H1 (cell line): ENCODE measurements around the gene ANKFY1. TPM values are rescaled to one million over a fixed set of nuclear protein-coding genes. Genes with fewer than 3 reads are reported as not detected.

ENCODE experiments used
- CTCF ChIA-PET: fragments of 300-600 bp; sonication (Branson Sonifier 250); formaldehyde crosslinking; loops from one replicate; lab custom pipeline; 2021; ENCODE audit not compliant: partially characterized antibody; lab: Charles Lee
- POLR2A ChIA-PET: fragments of 300-600 bp; sonication (Branson Sonifier 250); formaldehyde crosslinking; loops from one replicate; lab custom pipeline; 2021; ENCODE audit warnings: inconsistent platforms; ENCODE audit not compliant: partially characterized antibody; lab: Charles Lee
- DNase-seq, 2 experiments: peaks; one replicate each; pipeline versions ENCODE4 v3.0.0 to v3.0.0-alpha.2; 2010 to 2022; ENCODE audit warnings: low spot score in 2 of 2, low read depth in 1 of 2, mixed read lengths in 1 of 2
- FAIRE-seq: peaks from 2 replicates; lab custom pipeline; 2011; peaks lifted over from hg19 to GRCh38; lab: Jason Lieb, UNC
- H2AFZ ChIP-seq: 2 replicates; pipeline ENCODE4 v1.8.1; 2012; ENCODE audit warnings: low read length, inconsistent platforms
- H2AK5ac ChIP-seq: 2 replicates; pipeline ENCODE4 v1.6.1; 2013; ENCODE audit warnings: low read depth, low read length
- H2BK120ac ChIP-seq: replicated peaks from 2 replicates; pipeline ENCODE3; 2013; ENCODE audit warnings: low read depth, low read length, inconsistent platforms
- H2BK12ac ChIP-seq: 2 replicates; pipeline ENCODE4 v1.6.1; 2013; ENCODE audit warnings: low read depth, low read length
- H2BK15ac ChIP-seq: 2 replicates; pipeline ENCODE4 v1.6.1; 2013; ENCODE audit warnings: low read length
- H2BK20ac ChIP-seq: 2 replicates; pipeline ENCODE4 v1.6.1; 2013; ENCODE audit warnings: low read length
- H2BK5ac ChIP-seq: 2 replicates; pipeline ENCODE4 v1.6.1; 2013; ENCODE audit warnings: low read depth, low read length
- H3K14ac ChIP-seq: 2 replicates; pipeline ENCODE4 v1.6.1; 2013; ENCODE audit warnings: inconsistent platforms; ENCODE audit not compliant: insufficient read length
- H3K18ac ChIP-seq: 2 replicates; pipeline ENCODE4 v1.6.1; 2013; ENCODE audit warnings: low read length; ENCODE audit errors: extremely low read depth
- H3K23ac ChIP-seq: 2 replicates; pipeline ENCODE4 v1.6.1; 2013; ENCODE audit warnings: inconsistent platforms; ENCODE audit not compliant: insufficient read length
- H3K23me2 ChIP-seq: 2 replicates; pipeline ENCODE4 v1.6.1; 2013; ENCODE audit warnings: low read depth, low read length
- H3K27ac ChIP-seq: 2 replicates; pipeline ENCODE4 v1.6.1; 2011; ENCODE audit warnings: low read depth, low read length, inconsistent platforms
- H3K27me3 ChIP-seq, 4 experiments: replicated peaks in 1 of 4; 1 replicate in 1 of 4; 2 replicates in 3 of 4; pipeline versions ENCODE4 v1.6.1 to v1.8.1; 2011 to 2013; ENCODE audit warnings: low read length in 3 of 4, mild to moderate bottlenecking in 3 of 4, inconsistent platforms in 2 of 4, mixed read lengths in 2 of 4, moderate library complexity in 1 of 4; ENCODE audit not compliant: control insufficient read depth in 3 of 4, insufficient read depth in 3 of 4; ENCODE audit errors: extremely low read depth in 1 of 4
- H3K36me3 ChIP-seq, 4 experiments: 2 replicates each; pipeline versions ENCODE4 v1.6.1 to v1.8.1; 2011 to 2013; ENCODE audit warnings: mild to moderate bottlenecking in 4 of 4, low read length in 3 of 4, moderate library complexity in 2 of 4, control low read depth in 1 of 4, inconsistent platforms in 1 of 4; ENCODE audit not compliant: insufficient read depth in 4 of 4, control insufficient read depth in 2 of 4
- H3K4ac ChIP-seq: replicated peaks from 2 replicates; pipeline ENCODE3; 2013; ENCODE audit warnings: low read length, low read depth, mixed read lengths, inconsistent platforms; ENCODE audit not compliant: insufficient read length
- H3K4me1 ChIP-seq, 4 experiments: replicated peaks in 1 of 4; 1 replicate in 1 of 4; 2 replicates in 3 of 4; pipeline versions ENCODE4 v1.6.1 to v1.8.1; 2011 to 2013; ENCODE audit warnings: low read length in 3 of 4, inconsistent platforms in 2 of 4, mixed read lengths in 1 of 4; ENCODE audit not compliant: insufficient read depth in 4 of 4, control insufficient read depth in 3 of 4
- H3K4me2 ChIP-seq, 2 experiments: 2 replicates each; pipeline versions ENCODE4 v1.6.1 to v1.8.1; 2011 to 2013; ENCODE audit warnings: low read depth in 2 of 2, low read length in 2 of 2, control low read depth in 1 of 2, inconsistent platforms in 1 of 2, mild to moderate bottlenecking in 1 of 2; ENCODE audit not compliant: insufficient read depth in 1 of 2
- H3K4me3 ChIP-seq, 4 experiments: fragments of 200-600, 300-600 bp in 1 of 4; sonication (generic), shearing (Covaris generic), sonication (Bioruptor Twin) in 1 of 4; 2 replicates each; pipeline versions ENCODE4 v1.5.1 to v1.8.1; 2011 to 2016; ENCODE audit warnings: low read length in 4 of 4, low read depth in 3 of 4, control low read depth in 2 of 4, inconsistent platforms in 2 of 4, mild to moderate bottlenecking in 2 of 4, mixed read lengths in 1 of 4, moderate library complexity in 1 of 4; ENCODE audit not compliant: insufficient read depth in 2 of 4; ENCODE audit errors: extremely low read depth in 1 of 4
- H3K56ac ChIP-seq: replicated peaks from 2 replicates; pipeline ENCODE3; 2013; ENCODE audit warnings: low read depth, mild to moderate bottlenecking, mixed read lengths, low read length, inconsistent platforms; ENCODE audit not compliant: insufficient read length
- H3K79me1 ChIP-seq: 2 replicates; pipeline ENCODE4 v1.6.1; 2013; ENCODE audit warnings: low read depth, low read length, control low read depth
- H3K79me2 ChIP-seq, 2 experiments: 2 replicates each; pipeline versions ENCODE4 v1.6.1 to v1.8.1; 2012 to 2013; ENCODE audit warnings: low read length in 2 of 2, mild to moderate bottlenecking in 2 of 2, inconsistent platforms in 1 of 2; ENCODE audit not compliant: insufficient read depth in 2 of 2, control insufficient read depth in 1 of 2
- H3K9ac ChIP-seq, 4 experiments: replicated peaks in 1 of 4; 1 replicate in 1 of 4; 2 replicates in 3 of 4; pipeline versions ENCODE4 v1.6.1 to v1.8.1; 2011 to 2013; ENCODE audit warnings: low read depth in 3 of 4, low read length in 3 of 4, control low read depth in 2 of 4, mild to moderate bottlenecking in 2 of 4, moderate library complexity in 2 of 4, inconsistent platforms in 1 of 4; ENCODE audit errors: extremely low read depth in 1 of 4
- H3K9me3 ChIP-seq, 2 experiments: 2 replicates each; pipeline versions ENCODE4 v1.6.1 to v1.8.1; 2012 to 2013; ENCODE audit warnings: mild to moderate bottlenecking in 2 of 2, moderate library complexity in 2 of 2, control low read depth in 1 of 2, inconsistent platforms in 1 of 2, low read depth in 1 of 2, low read length in 1 of 2, mixed read lengths in 1 of 2; ENCODE audit not compliant: insufficient read depth in 2 of 2
- H4K20me1 ChIP-seq, 2 experiments: replicated peaks in 1 of 2; 2 replicates each; pipeline versions ENCODE3 to v1.8.1; 2011 to 2013; ENCODE audit warnings: inconsistent platforms in 2 of 2, low read length in 2 of 2, mild to moderate bottlenecking in 1 of 2; ENCODE audit not compliant: insufficient read depth in 2 of 2, control insufficient read depth in 1 of 2
- H4K5ac ChIP-seq: 2 replicates; pipeline ENCODE4 v1.6.1; 2013; ENCODE audit warnings: low read length, low read depth, mixed read lengths, inconsistent platforms; ENCODE audit not compliant: insufficient read length
- H4K8ac ChIP-seq: 2 replicates; pipeline ENCODE4 v1.8.0; 2013; ENCODE audit warnings: mild to moderate bottlenecking, moderate library complexity, low read length, inconsistent platforms; ENCODE audit not compliant: insufficient read depth; ENCODE audit errors: extremely low read depth
- H4K91ac ChIP-seq: replicated peaks from 2 replicates; pipeline ENCODE3; 2013; ENCODE audit warnings: low read length, mixed read lengths, inconsistent platforms; ENCODE audit not compliant: insufficient read length
- BACH1 ChIP-seq: IDR thresholded peaks from 2 replicates; pipeline ENCODE4 v1.6.1; 2012; ENCODE audit warnings: low read length, improper control_type of control experiment
- CBX5 ChIP-seq: fragments of 300-800, 300-1000 bp; sonication (generic); IDR thresholded peaks from 2 replicates; pipeline ENCODE4 v1.7.1; 2016; ENCODE audit warnings: antibody characterized with exemption, low read length, low read depth
- CTBP2 ChIP-seq: IDR thresholded peaks from 2 replicates; pipeline ENCODE4 v1.7.0; 2011; ENCODE audit warnings: borderline replicate concordance, mild to moderate bottlenecking, moderate library complexity, mixed read lengths, low read length; ENCODE audit not compliant: insufficient read depth, insufficient read length
- EZH2 ChIP-seq: fragments of 200-600 bp; sonication (generic); IDR thresholded peaks from 2 replicates; pipeline ENCODE4 v1.7.1; 2012; ENCODE audit warnings: low read depth, mild to moderate bottlenecking, moderate library complexity, low read length, inconsistent platforms; ENCODE audit not compliant: severe bottlenecking
- FOSL1 ChIP-seq: IDR thresholded peaks from 2 replicates; pipeline ENCODE4 v1.6.1; 2011; ENCODE audit warnings: mild to moderate bottlenecking, low read depth, low read length, moderate library complexity; ENCODE audit not compliant: insufficient read depth
- NANOG ChIP-seq: IDR thresholded peaks from 2 replicates; pipeline ENCODE4 v1.6.1; 2011; ENCODE audit warnings: low read length, low read depth, mild to moderate bottlenecking, inconsistent platforms; ENCODE audit not compliant: insufficient read depth, poor library complexity, severe bottlenecking
- TAF1 ChIP-seq: IDR thresholded peaks from 2 replicates; pipeline ENCODE4 v1.6.1; 2011; ENCODE audit warnings: mild to moderate bottlenecking, low read depth, low read length
- WGBS, 2 experiments: shearing (Covaris generic) in 1 of 2; methylation state at CpG; one replicate each; pipeline versions ENCODE4 v1.1.6 to v1.1.7; 2013 to 2015; ENCODE audit warnings: low lambda C conversion rate in 2 of 2, mixed read lengths in 2 of 2, inconsistent platforms in 1 of 2, low coverage in 1 of 2, missing lambda C conversion rate in 1 of 2; ENCODE audit not compliant: insufficient replicate concordance in 2 of 2, insufficient coverage in 1 of 2, insufficient read length in 1 of 2; ENCODE audit errors: extremely low coverage in 1 of 2, missing lambda C conversion rate in 1 of 2; 5-methylcytosine and 5-hydroxymethylcytosine counted together
- polyA plus RNA-seq, 7 experiments: library from polyadenylated mRNA; depleted of rRNA in 3 of 7; stranded (reverse) in 5 of 7; unstranded in 2 of 7; fragments of >200 nt in 5 of 7; fragments of 200-250 nt in 2 of 7; gene quantifications; 1 replicate in 5 of 7; 2 replicates in 1 of 7; 4 replicates in 1 of 7; pipeline versions ENCODE4 v1.2.1 to v1.2.3, GENCODE V29; 2011 to 2013; ENCODE audit warnings: missing spikeins in 2 of 7, mixed read lengths in 2 of 7
- total RNA-seq: library from RNA; stranded (reverse); fragmentation: NEBNext Ultra II Directional; extraction: Animal tissue kit (Norgen Biotek cat#: 25700); gene quantifications from 2 replicates; pipeline ENCODE4 v1.2.1, GENCODE V29; 2021

Gene ANKFY1
- total and polyA plus RNA-seq, 2 of the 8 experiments (the other 6 are each of a cell fraction or from before 2014, with no cell fraction given) = 28.3 to 45.3 TPM

GRCh38 chr17:4287710-4288109, 23.9 kb upstream of the ANKFY1 start:
- no peak overlapping the region for H3K4me2 ChIP-seq
- H3K14ac ChIP-seq = no peak overlapping the region
- no peak overlapping the region for H3K18ac ChIP-seq
- FAIRE-seq = no peak
- no peak overlapping the region for H2AFZ ChIP-seq
- H4K20me1 ChIP-seq = peaks cover 2 to 3% of the 10 kb centered on the region in 2 experiments
- no peak overlapping the region for H3K56ac ChIP-seq
- ChIA-PET POLR2A (interaction anchor here (0.7 to 1.4 kb wide), 4 partner anchors 8 to 110 kb away, joined by 3 to 4 read pairs (median 3); no protein-coding TSS in a partner anchor), CTCF (interaction anchor here (1.0 kb wide), 1 partner anchor 20 kb away, joined by 3 read pairs; no protein-coding TSS in a partner anchor)
- no peak overlapping the region for H3K9ac ChIP-seq
- no peaks in the 10 kb centered on the region for H3K9me3 ChIP-seq
- no peak overlapping the region for H3K4me3 ChIP-seq
- H4K5ac ChIP-seq = no peak overlapping the region
- H3K4me1 ChIP-seq = no peaks in the 10 kb centered on the region
- no peak overlapping the region for H4K8ac ChIP-seq
- no peak overlapping the region for H3K27ac ChIP-seq
- H2BK15ac ChIP-seq = no peak overlapping the region
- H2AK5ac ChIP-seq = no peak overlapping the region
- no peak overlapping the region for H2BK5ac ChIP-seq
- H3K23me2 ChIP-seq = no peaks in the 10 kb centered on the region
- peaks cover 0 to 55% (median 11%) of the 10 kb centered on the region in 4 experiments; a peak in 7 of 8 replicates for H3K36me3 ChIP-seq
- no peaks in the 10 kb centered on the region; the same call in 1 of the 2 replicates for H3K79me1 ChIP-seq
- 97% methylated on average over 3 of the region's 3 CpGs; no CpG with 5 or more reads in 1 of the 2 experiments for WGBS, 2 experiments
- no peaks in the 10 kb centered on the region for H3K27me3 ChIP-seq
- no peak overlapping the region for H4K91ac ChIP-seq
- H2BK120ac ChIP-seq = no peak overlapping the region
- H3K79me2 ChIP-seq = peaks cover 0 to 9% of the 10 kb centered on the region in 2 experiments; a peak in 1 of 4 replicates
- TF ChIP-seq CTBP2 (no peak), BACH1 (no peak), NANOG (no peak), FOSL1 (no peak), TAF1 (no peak), EZH2 (no peak), CBX5 (no peak)
- no peak for DNase-seq
- no peak overlapping the region for H3K23ac ChIP-seq
- no peak overlapping the region for H2BK20ac ChIP-seq
- no peak overlapping the region for H3K4ac ChIP-seq
- no peak overlapping the region for H2BK12ac ChIP-seq
